GM20000 (cell line): ENCODE measurements around the gene CD40.

Source experiments
- DNase-seq: peaks from one replicate; pipeline ENCODE4 v3.0.0; 2012; ENCODE audit warnings: low spot score
- CTCF ChIP-seq: IDR thresholded peaks from 2 replicates; pipeline ENCODE4 v1.5.1; 2012; ENCODE audit warnings: mild to moderate bottlenecking, control low read depth; ENCODE audit errors: extremely low read depth, missing control alignments

CD40 gene

DNA sequence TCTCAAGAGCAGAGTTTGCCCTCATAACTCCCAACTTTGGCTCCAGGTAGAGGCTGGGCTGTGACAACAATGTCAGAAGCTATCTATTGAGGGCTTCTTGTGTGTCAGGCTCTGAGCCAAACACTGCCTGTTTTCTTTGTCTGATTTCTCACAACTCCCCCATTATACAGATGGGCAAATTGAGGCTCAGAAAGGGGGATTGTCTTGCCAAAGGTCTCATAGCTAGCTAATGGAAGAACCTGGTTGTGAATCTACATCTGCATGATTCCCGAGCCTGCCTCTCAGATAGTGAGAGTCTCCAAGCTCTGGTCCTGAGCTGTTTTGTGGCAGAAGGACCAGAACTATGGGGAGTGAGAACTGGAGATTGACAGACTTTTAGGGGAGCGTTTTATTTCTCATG is 1.4 kb downstream of the CD40 start:
- no peak for TF ChIP-seq CTCF
- DNase-seq, result no peak

DNA sequence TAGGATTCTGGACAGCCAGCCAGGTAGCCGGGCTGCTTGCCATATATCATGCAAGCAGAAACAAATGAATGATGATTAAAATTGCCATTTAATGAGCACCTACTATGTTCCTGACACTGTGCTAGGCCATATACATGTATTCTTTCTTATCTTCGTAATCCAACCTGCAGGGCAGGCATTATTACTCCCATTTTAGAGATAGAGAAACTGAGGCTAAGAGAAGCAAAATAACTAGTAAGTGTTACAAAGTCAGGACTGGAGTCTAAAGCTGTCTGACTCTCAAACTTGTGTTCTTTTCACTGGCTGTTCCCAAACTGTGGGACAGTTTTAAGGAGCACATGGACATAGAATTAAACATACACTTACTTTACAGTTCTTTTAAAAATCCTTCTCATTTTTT is 2.0 kb downstream of the CD40 start:
- TF ChIP-seq CTCF, result no peak
- no peak for DNase-seq

DNA sequence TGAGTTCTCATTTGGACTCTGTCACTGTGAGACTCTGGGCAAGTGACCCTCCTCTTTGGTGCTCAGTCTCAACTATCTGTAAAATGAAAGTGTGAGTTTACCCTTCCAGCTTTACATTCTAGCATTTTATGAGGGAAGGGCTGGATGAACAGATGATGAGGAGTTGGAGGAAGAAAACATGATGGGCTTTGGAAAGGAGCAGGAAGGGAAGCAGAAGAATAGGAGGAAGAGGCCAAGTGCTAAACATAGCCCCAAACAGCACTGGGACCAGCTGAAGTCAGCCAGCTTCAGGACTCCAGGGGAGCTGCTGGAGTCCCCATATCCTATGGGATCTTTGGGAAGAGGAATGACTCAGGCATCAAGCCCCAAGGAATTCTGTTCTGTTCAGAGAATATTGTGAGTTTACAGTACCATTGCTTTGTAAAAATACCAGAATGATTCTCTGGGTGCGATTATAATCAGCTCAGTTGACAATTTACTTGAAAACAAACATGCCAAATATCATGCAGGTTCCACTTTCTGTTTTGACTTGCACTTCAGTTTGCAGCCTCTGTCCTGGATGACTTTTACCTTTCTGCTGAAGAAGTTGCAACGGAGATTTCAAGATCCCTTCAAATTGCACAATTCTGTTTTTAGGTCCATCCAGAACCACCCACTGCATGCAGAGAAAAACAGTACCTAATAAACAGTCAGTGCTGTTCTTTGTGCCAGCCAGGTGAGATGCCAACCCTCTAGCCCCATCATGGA is 3.2 kb downstream of the CD40 start:
- DNase-seq, result no peak
- TF ChIP-seq CTCF, result no peak

GRCh38 chr20:46122071-46122470 is 4.0 kb downstream of the CD40 start:
- DNase-seq, result no peak
- no peak for TF ChIP-seq CTCF

DNA sequence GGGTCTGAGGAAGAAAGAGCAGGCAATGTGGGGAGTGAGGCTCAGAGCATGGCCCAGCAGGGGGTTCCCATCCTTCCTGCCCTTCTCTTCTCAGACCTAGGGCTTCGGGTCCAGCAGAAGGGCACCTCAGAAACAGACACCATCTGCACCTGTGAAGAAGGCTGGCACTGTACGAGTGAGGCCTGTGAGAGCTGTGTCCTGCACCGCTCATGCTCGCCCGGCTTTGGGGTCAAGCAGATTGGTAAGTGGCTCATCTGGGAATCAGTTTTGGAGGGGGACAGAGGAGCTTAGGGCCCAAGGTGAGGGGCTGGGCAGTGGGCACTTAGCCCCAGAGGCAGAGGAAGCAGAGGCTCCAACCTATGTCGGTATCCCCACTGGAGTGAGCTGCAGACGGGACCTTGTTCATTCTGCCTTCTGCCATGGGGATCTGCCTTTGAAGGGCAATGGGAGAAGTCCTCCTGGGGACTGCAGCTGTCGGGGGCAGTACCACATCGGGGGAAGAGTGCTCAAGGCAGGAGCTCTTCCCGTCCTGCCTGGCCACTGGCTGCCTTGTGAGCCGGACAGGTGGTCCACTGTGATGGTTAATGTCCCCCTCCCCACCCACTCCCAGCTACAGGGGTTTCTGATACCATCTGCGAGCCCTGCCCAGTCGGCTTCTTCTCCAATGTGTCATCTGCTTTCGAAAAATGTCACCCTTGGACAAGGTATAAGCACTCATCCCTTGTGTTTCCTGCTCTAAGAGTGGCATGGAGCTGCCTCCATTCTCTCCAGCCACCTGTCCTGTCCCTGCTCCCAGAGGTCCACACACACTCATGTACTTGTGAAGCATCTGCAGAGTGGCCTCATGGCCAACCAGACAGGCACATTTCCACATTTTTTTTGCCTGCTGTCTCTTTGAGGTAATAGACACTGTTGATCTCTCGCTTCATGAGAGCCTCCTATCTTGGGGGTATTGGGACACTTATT is 4.7 kb downstream of the CD40 start:
- no peak for DNase-seq
- no peak for TF ChIP-seq CTCF

DNA sequence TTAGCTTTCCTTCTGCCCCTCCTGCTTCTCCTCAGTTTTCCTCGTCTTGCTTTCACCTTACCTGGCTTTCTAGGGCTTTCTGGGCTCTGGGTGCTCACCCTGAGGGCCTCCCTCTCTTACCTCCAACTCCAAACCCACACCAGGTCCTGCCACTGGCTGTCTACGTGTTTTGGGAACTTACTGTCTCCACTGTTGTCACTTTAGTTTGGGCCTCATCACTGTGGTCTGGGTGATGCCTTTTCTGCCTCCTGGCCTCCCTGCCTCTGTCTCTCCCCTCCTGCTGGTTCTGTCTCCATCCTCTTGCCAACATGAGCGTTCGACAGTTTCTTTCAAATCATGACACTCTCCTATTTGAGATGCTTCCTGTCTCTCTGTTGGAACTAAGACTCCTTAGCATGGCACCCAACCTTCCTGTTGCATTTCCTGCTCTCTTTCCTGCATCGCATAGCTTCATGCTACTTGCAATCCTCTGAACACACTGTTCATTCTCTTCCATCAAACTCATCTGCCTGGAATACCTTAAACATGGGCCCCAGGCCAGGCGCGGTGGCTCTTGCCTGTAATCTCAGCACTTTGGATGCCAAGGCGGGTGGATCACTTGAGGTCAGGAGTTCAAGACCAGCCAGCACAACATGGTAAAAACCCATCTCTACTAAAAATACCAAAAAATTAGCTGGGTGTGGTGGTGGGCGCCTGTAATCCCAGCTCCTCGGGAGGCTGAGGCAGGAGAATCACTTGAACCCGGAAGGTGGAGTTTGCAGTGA is 5.5 kb downstream of the CD40 start:
- no peak for TF ChIP-seq CTCF
- no peak for DNase-seq
